Gastrocnemius medialis (tissue), 4 donors: Measurements from ENCODE around the gene CIITA. TPM values are rescaled to one million over a fixed set of nuclear protein-coding genes. Genes with fewer than 3 reads are reported as not detected.

Source experiments
- ATAC-seq, 2 donors: fragments of 150-250 bp; one replicate each; pipeline ENCODE4 v1.9.1; 2016
- DNase-seq, 2 donors: peaks; one replicate each; pipeline ENCODE4 v3.0.0-alpha.2; 2019
- H3K27ac ChIP-seq, 4 donors: fragments of 200-600 bp; sonication (generic); 1 replicate in 1 of 4; 2 replicates in 3 of 4; pipeline ENCODE4 v1.5.1; 2016 to 2018; ENCODE audit warnings: mild to moderate bottlenecking in 2 of 4, moderate library complexity in 1 of 4
- H3K27me3 ChIP-seq, 3 donors: fragments of 200-600 bp; sonication (generic) in 2 of 3; 1 replicate in 1 of 3; 2 replicates in 2 of 3; pipeline versions ENCODE4 v1.5.1 to v1.6.0; 2016 to 2019; ENCODE audit warnings: mild to moderate bottlenecking in 1 of 3, moderate library complexity in 1 of 3
- H3K36me3 ChIP-seq, 2 donors: fragments of 200-600 bp; sonication (generic) in 1 of 2; one replicate each; pipeline ENCODE4 v1.5.1; 2017 to 2018
- H3K4me1 ChIP-seq, 2 donors: fragments of 200-600 bp; sonication (generic) in 1 of 2; one replicate each; pipeline ENCODE4 v1.5.1; 2016 to 2017; ENCODE audit warnings: mild to moderate bottlenecking in 2 of 2
- H3K4me3 ChIP-seq, 4 donors: fragments of 200-600 bp; sonication (generic) in 3 of 4; 1 replicate in 1 of 4; 2 replicates in 3 of 4; pipeline ENCODE4 v1.5.1; 2016 to 2019; ENCODE audit warnings: mild to moderate bottlenecking in 2 of 4
- H3K9me3 ChIP-seq, 3 donors: fragments of 200-600 bp; sonication (generic) in 2 of 3; 1 replicate in 1 of 3; 2 replicates in 2 of 3; pipeline ENCODE4 v1.5.1; 2016 to 2019
- CTCF ChIP-seq, 5 experiments: fragments of 450-650 bp in 3 of 5; fragments of 200-600 bp in 2 of 5; sonication (generic) in 2 of 5; IDR thresholded peaks in 4 of 5; conservative IDR thresholded peaks in 1 of 5; 1 replicate in 4 of 5; 2 replicates in 1 of 5; pipeline ENCODE4 v1.5.1; 2016 to 2019; ENCODE audit warnings: antibody characterized with exemption in 5 of 5, mild to moderate bottlenecking in 3 of 5, moderate library complexity in 3 of 5
- POLR2A ChIP-seq, 2 donors: fragments of 450-650 bp; IDR thresholded peaks; one replicate each; pipeline ENCODE4 v1.6.1; 2017; ENCODE audit warnings: antibody characterized with exemption in 2 of 2, mild to moderate bottlenecking in 2 of 2, moderate library complexity in 2 of 2
- in situ Hi-C, 4 donors: fragments of 200-750 bp; cut with MboI; loops; one replicate each; pipeline versions ENCODE4 v1.15.0 to v1.8.0; 2017; ENCODE audit warnings: low sequenced_read_pairs in 4 of 4
- intact Hi-C: fragments of 100-400 bp; cut with DNase I; formaldehyde crosslinking; loops from one replicate; pipeline ENCODE4 v1.15.1; 2023; ENCODE audit warnings: low total_unique reads
- total RNA-seq, 4 donors: library from RNA; depleted of rRNA; stranded (reverse); fragments of >200 nt; gene quantifications; one replicate each; pipeline versions ENCODE4 v1.1.0 to v1.2.3, GENCODE V29; 2016

The CIITA gene
- total RNA-seq, 4 donors from 2014 or later, result 2.3 to 9.1 (median 5.1) TPM

- ATAC-seq (no peak), DNase-seq (no peak)
- in situ Hi-C loops (no loop called here), intact Hi-C loops (no loop called here)
- Histone ChIP-seq H3K4me1 (peaks cover under 1 to 16% of the 10 kb centered on the region in 2 donors), H3K36me3 (no peaks in the 10 kb centered on the region), H3K9me3 (no peaks in the 10 kb centered on the region), H3K4me3 (no peak overlapping the region), H3K27me3 (no peaks in the 10 kb centered on the region), H3K27ac (no peak overlapping the region)
- TF ChIP-seq POLR2A (IDR thresholded peaks at IDR 0.05) (no peak), CTCF (IDR thresholded peaks at IDR 0.05 in 4 of 5, conservative IDR thresholded peaks at IDR 0.05 in 1 of 5) (no peak)
Measured at GRCh38 chr16:10888320-10888937, 11.4 kb downstream of the CIITA start.

DNA sequence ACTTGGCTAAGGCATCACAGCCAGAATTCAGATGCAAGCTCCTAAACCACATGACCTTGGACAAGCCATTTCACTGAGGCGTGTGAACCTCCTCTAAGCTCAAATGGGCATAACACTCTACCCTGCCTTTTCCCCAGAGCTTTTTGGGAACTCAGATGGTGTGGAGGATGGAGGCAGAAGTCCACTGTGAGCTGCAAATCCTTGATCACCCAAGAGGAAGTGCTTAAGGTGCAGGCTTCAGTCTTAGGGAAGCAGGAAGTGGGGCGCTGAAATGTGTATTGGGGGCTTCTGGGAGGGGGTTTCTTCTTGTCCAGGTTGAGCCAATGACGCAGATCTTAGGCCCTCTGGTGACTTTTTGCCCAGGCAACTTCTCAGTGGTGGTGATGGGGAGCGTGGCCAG lies 12.9 kb downstream of the CIITA start:
- Histone ChIP-seq H3K4me1 (peaks cover 0 to 9% of the 10 kb centered on the region in 2 donors), H3K9me3 (no peaks in the 10 kb centered on the region), H3K27ac (no peak overlapping the region), H3K4me3 (no peak overlapping the region), H3K27me3 (no peaks in the 10 kb centered on the region), H3K36me3 (no peaks in the 10 kb centered on the region)
- in situ Hi-C loops, result no loop called here
- ATAC-seq (no peak), DNase-seq (no peak)
- no peak for TF ChIP-seq CTCF (IDR thresholded peaks at IDR 0.05 in 4 of 5, conservative IDR thresholded peaks at IDR 0.05 in 1 of 5)
- no peak for TF ChIP-seq POLR2A (IDR thresholded peaks at IDR 0.05)
- intact Hi-C loops, result no loop called here

DNA sequence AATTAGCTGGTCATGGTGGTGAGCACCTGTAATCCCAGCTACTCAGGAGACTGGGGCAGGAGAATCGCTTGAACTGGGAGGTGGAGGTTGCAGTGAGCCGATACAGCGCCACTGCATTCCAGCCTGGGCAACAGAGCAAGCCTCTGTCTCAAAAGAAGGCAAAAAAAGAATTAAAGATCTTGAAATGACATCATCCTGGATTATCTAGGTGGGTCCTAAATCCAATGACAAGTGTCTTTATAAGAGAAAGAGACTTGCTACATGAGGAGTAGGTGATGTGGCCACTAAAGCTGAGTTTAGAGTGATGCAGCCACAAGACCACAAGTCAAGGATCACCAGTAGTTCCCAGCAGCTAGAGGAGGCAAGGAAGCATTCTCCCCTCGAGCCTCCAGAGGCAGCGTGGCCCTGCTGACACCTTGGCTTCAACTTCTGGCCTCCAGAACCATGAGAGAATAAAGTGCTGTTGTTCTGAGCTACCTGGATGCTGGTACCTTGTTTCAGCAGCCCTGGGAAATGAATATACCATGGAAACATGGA lies 15.8 kb downstream of the CIITA start:
- no peaks in the 10 kb centered on the region for H3K9me3 ChIP-seq
- in situ Hi-C loops, result no loop called here
- H3K4me3 ChIP-seq, result no peak overlapping the region
- ATAC-seq (no peak), DNase-seq (no peak)
- no peaks in the 10 kb centered on the region for H3K4me1 ChIP-seq
- intact Hi-C loops, result no loop called here
- H3K27me3 ChIP-seq, result no peaks in the 10 kb centered on the region
- no peaks in the 10 kb centered on the region for H3K36me3 ChIP-seq
- no peak overlapping the region for H3K27ac ChIP-seq
- TF ChIP-seq CTCF (IDR thresholded peaks at IDR 0.05 in 4 of 5, conservative IDR thresholded peaks at IDR 0.05 in 1 of 5) (no peak), POLR2A (IDR thresholded peaks at IDR 0.05) (no peak)

DNA sequence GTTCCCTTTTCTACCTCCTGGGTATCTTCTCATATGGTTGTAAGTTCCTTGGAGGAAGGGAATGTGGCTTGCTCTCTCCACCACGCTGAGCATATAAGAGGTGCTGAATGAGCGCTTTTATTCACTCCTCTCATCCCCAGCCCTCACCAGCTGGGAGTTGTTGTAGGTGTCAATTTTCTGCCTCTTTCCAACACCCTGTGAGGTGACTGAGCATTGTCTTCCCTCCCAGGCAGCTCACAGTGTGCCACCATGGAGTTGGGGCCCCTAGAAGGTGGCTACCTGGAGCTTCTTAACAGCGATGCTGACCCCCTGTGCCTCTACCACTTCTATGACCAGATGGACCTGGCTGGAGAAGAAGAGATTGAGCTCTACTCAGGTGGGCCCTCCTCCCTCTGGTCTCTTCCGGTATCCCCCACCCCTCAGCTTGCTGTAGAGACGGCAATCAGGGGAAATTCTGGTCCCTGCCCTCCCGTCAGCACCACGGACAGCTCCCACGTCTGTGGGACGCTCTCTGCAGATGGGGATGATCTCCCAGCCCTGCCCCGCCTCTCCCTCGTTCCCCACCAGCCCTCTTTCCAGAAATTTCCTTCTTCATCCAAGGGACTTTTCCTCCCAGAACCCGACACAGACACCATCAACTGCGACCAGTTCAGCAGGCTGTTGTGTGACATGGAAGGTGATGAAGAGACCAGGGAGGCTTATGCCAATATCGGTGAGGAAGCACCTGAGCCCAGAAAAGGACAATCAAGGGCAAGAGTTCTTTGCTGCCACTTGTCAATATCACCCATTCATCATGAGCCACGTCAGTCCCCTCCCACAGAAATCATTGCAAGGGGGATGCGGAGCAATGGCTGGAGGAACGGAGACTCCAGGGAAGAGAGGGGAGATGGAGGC lies 18.3 kb downstream of the CIITA start:
- intact Hi-C loops (no loop called here), in situ Hi-C loops (no loop called here)
- Histone ChIP-seq H3K27ac (no peak overlapping the region), H3K9me3 (no peaks in the 10 kb centered on the region), H3K27me3 (no peaks in the 10 kb centered on the region), H3K4me1 (no peaks in the 10 kb centered on the region), H3K4me3 (no peak overlapping the region), H3K36me3 (no peaks in the 10 kb centered on the region)
- no peak for TF ChIP-seq CTCF (IDR thresholded peaks at IDR 0.05 in 4 of 5, conservative IDR thresholded peaks at IDR 0.05 in 1 of 5)
- TF ChIP-seq POLR2A (IDR thresholded peaks at IDR 0.05), result no peak
- ATAC-seq (no peak), DNase-seq (no peak)
